MCF 10A (cell line): ENCODE data around the gene MOCS1. TPM values are rescaled to one million over a fixed set of nuclear protein-coding genes. Genes with fewer than 3 reads are reported as not detected.

ENCODE experiments used
- BruUV-seq: library from RNA; stranded (reverse); fragments of 400-500 nt; replicated peaks from 2 replicates; lab custom pipeline; 2021; lab: Mats Ljungman, UMichigan
- CTCF ChIA-PET: fragments of 300-600 bp; sonication (Branson Sonifier 250); formaldehyde crosslinking; extraction: SDS; loops from one replicate; lab custom pipeline; 2021; ENCODE audit warnings: antibody characterized with exemption, inconsistent platforms; lab: Yijun Ruan, JAX
- POLR2A ChIA-PET: fragments of 300-600, 350-650 bp; sonication (Branson Sonifier 250); formaldehyde crosslinking; extraction: SDS; loops from one replicate; lab custom pipeline; 2020; ENCODE audit warnings: antibody characterized with exemption, inconsistent platforms; lab: Yijun Ruan, JAX
- DNase-seq: peaks from one replicate; pipeline ENCODE4 v3.0.0-alpha.2; 2018; ENCODE audit not compliant: unreplicated experiment
- H3K27ac Mint-ChIP-seq: one replicate; pipeline ENCODE4 v1.8.0; 2022; ENCODE audit warnings: mild to moderate bottlenecking, low read depth, mixed read lengths; ENCODE audit not compliant: unreplicated experiment
- H3K27me3 Mint-ChIP-seq: one replicate; pipeline ENCODE4 v1.8.0; 2022; ENCODE audit warnings: mixed read lengths; ENCODE audit not compliant: insufficient read depth, unreplicated experiment
- H3K36me3 Mint-ChIP-seq: one replicate; pipeline ENCODE4 v1.8.0; 2022; ENCODE audit warnings: mild to moderate bottlenecking, moderate library complexity, mixed read lengths; ENCODE audit not compliant: insufficient read depth, unreplicated experiment
- H3K4me1 Mint-ChIP-seq: one replicate; pipeline ENCODE4 v1.8.0; 2022; ENCODE audit warnings: mixed read lengths; ENCODE audit not compliant: insufficient read depth, unreplicated experiment
- H3K4me3 Mint-ChIP-seq: one replicate; pipeline ENCODE4 v1.8.0; 2022; ENCODE audit warnings: mild to moderate bottlenecking, moderate library complexity, mixed read lengths; ENCODE audit not compliant: unreplicated experiment
- H3K9me3 Mint-ChIP-seq: one replicate; pipeline ENCODE4 v1.8.0; 2022; ENCODE audit warnings: mixed read lengths; ENCODE audit not compliant: unreplicated experiment
- CTCF ChIP-seq: fragments of 200-600 bp; IDR thresholded peaks from one replicate; pipeline ENCODE4 v1.8.0; 2022; ENCODE audit warnings: antibody characterized with exemption, mild to moderate bottlenecking; ENCODE audit not compliant: unreplicated experiment
- intact Hi-C: fragments of 100-400 bp; cut with micrococcal nuclease; formaldehyde crosslinking; loops from 2 replicates; pipeline ENCODE4 v1.14.1; 2022
- total RNA-seq: library from RNA; stranded (reverse); gene quantifications from 2 replicates; pipeline ENCODE4 v1.2.3, GENCODE V29; 2022

The MOCS1 gene
- total RNA-seq, 1 experiment from 2014 or later, result 5.3 TPM

GRCh38 chr6:39901670-39902069, 32.6 kb downstream of the MOCS1 start:
- intact Hi-C loops, result loop anchor here (10.0 kb wide), 1 partner anchor 697 kb away; no protein-coding TSS in a partner anchor
- H3K4me3 Mint-ChIP-seq, result no peak overlapping the region
- POLR2A ChIA-PET, result no interaction called here
- H3K9me3 Mint-ChIP-seq, result no peaks in the 10 kb centered on the region
- no peak for DNase-seq
- H3K36me3 Mint-ChIP-seq, result peaks cover 11% of the 10 kb centered on the region
- no peaks in the 10 kb centered on the region for H3K27me3 Mint-ChIP-seq
- H3K4me1 Mint-ChIP-seq, result no peaks in the 10 kb centered on the region
- no TSS peak for BruUV-seq
- CTCF ChIA-PET, result interaction anchor here (1.1 kb wide), 1 partner anchor 37 kb away, joined by 3 read pairs; no protein-coding TSS in a partner anchor
- H3K27ac Mint-ChIP-seq, result no peak overlapping the region
- TF ChIP-seq CTCF, result no peak

- DNase-seq, result no peak
- Mint-ChIP-seq H3K4me1 (no peaks in the 10 kb centered on the region), H3K36me3 (peaks cover 7% of the 10 kb centered on the region), H3K27ac (no peak overlapping the region), H3K4me3 (no peak overlapping the region), H3K9me3 (no peaks in the 10 kb centered on the region), H3K27me3 (no peaks in the 10 kb centered on the region)
- intact Hi-C loops, result loop anchor here (10.0 kb wide), 1 partner anchor 696 kb away; no protein-coding TSS in a partner anchor
- TF ChIP-seq CTCF, result no peak
- BruUV-seq, result no TSS peak
- POLR2A ChIA-PET, result no interaction called here
- CTCF ChIA-PET, result interaction anchor here (1.1 kb wide), 1 partner anchor 36 kb away, joined by 3 read pairs; no protein-coding TSS in a partner anchor
Observed at GRCh38 chr6:39901116-39901655, 33.1 kb downstream of the MOCS1 start.

GRCh38 chr6:39899554-39900295, 34.5 kb downstream of the MOCS1 start:
- no peak overlapping the region for H3K27ac Mint-ChIP-seq
- intact Hi-C loops, result loop anchor here (10.0 kb wide), 1 partner anchor 695 kb away; no protein-coding TSS in a partner anchor
- CTCF ChIA-PET, result interaction anchor here (0.8 kb wide), 1 partner anchor 553 kb away, joined by 3 read pairs; no protein-coding TSS in a partner anchor

More at GRCh38 chr6:39899554-39900295, 34.5 kb downstream of the MOCS1 start:
- Mint-ChIP-seq H3K9me3 (no peaks in the 10 kb centered on the region), H3K4me3 (no peak overlapping the region), H3K27me3 (no peaks in the 10 kb centered on the region), H3K4me1 (no peaks in the 10 kb centered on the region), H3K36me3 (peaks cover 5% of the 10 kb centered on the region)
- no peak for TF ChIP-seq CTCF
- DNase-seq, result no peak
- POLR2A ChIA-PET, result no interaction called here
- BruUV-seq, result no TSS peak
